ENCODE measurements around the gene SLC44A5.

Gene SLC44A5

GRCh38 chr1:75174031-75174760 is 436.7 kb downstream of the SLC44A5 start:
- DNase-seq (ENCODE audit: low spot score), result no peak

DNA sequence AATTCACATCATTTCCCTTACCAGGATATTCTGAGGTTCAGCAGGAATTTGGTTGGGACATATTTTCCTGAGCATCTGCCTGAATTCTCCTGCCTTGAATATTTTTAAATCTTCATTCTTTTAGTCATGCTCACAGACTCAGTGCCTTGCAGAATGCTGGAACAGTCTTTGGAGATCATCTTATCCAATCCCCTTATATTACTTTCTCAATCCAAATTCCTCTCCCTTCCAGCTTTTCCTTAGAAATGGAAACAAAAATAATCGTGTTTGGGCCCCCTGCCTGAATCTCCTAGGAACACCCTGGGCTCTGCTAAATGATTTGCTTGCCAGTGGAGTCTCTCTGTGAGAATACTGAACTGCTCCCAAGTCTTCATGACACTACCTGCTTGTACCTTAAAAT is 438.4 kb downstream of the SLC44A5 start:
- no peak for DNase-seq (ENCODE audit: low spot score)

DNA sequence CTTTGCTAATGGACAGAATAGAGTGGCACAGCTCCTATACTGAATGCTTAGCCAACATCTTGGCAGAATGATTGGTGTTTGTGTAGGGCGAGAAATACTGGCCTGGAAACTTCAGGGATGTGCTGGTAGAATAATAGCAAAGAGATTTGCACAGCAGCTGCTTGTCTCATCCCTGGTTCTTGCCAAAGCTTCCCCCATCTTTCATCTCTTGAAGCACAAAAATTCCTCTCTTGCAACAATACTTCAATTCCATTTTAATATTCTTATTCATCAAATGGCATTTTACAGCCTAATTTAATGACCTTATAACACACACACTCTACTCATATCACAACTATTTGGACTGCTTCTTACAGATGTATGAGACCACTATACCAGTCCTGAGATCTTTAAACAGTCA is 439.0 kb downstream of the SLC44A5 start:
- DNase-seq (ENCODE audit: low spot score), result no peak

DNA sequence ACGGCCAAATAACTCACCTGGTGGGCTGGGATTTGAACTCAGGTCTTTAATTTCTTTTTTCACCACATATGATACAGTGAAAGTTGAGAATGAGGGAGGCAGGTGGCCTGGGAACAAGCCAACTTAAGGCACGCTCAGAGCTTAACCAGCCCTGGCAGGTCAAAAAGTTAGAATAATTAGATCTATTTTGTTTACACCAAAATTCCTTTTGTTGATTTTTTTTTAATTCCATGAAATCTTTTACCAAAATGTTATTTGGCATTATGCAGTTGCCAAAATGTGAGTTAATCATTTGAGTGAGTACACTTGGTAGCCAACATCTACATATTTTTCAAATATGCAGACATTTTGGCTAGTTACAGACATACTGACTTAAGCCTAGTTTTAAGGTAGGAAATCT is 439.9 kb downstream of the SLC44A5 start:
- DNase-seq (ENCODE audit: low spot score), result no peak

GRCh38 chr1:75170011-75170410 is 440.9 kb downstream of the SLC44A5 start:
- DNase-seq (ENCODE audit: low spot score), result no peak

DNA sequence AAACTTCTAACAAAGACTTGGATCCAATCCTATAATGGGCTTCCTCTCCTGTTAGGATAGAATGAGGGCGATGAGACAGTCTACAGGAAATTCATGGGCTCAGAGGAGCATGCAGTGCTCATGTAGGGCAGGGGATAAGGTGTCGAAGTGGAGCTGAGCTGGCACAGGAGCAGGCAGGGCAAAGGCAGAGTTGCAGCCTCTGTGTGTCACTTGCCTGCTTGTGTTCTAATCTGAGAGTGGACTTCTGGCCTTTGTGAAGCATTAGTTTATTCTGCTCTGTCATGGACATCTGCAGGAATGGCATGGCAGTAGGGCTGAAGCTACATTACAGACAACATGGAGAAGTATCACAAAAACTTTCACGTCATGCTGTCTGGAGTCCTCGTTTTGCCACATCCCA is 444.1 kb downstream of the SLC44A5 start:
- no peak for DNase-seq (ENCODE audit: low spot score)

DNA sequence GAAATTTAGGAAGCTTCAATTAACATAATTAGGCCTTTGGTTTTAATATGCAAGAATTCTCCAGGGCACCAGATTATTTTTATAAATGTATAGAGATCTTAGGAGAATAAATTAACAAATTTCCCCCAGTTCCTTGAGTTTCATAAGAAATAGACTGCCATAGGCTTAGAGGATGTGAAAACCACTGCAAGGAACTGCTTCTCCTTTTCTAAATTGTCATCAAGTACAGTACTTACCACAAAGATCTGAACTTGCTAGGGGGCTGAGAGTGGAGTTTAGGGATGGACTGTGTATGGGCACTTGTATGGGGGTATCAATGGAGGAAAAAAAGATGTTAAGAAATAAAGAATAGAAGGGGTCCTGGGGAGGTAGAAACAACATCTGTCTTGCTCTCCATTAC is 445.6 kb downstream of the SLC44A5 start:
- DNase-seq (ENCODE audit: low spot score), result no peak

- DNase-seq (ENCODE audit: low spot score), result no peak
Observed at GRCh38 chr1:75159154-75159553, 451.8 kb downstream of the SLC44A5 start.

Data from D341Med (cell line).